DND-41 (cell line): ENCODE results near the gene LSS.

ENCODE experiments used
- CTCF ChIP-seq: IDR thresholded peaks from 2 replicates; pipeline ENCODE4 v1.5.1; 2012; ENCODE audit warnings: borderline replicate concordance, low read length, moderate library complexity, mild to moderate bottlenecking; ENCODE audit not compliant: poor library complexity, severe bottlenecking; ENCODE audit errors: extremely low read depth
- EZH2 ChIP-seq: IDR thresholded peaks from 3 replicates; pipeline ENCODE4 v1.6.1; 2012; ENCODE audit warnings: borderline replicate concordance, low read depth, mild to moderate bottlenecking, moderate library complexity, low read length, inconsistent platforms; ENCODE audit not compliant: severe bottlenecking

- TF ChIP-seq CTCF = no peak
- no peak for TF ChIP-seq EZH2
Measured at GRCh38 chr21:46156378-46156645, 72.3 kb downstream of the LSS start.
